ENCODE results near the gene SLC10A1.

GRCh38 chr14:69755784-69756183, 41.3 kb downstream of the SLC10A1 start:
- no peak for TF ChIP-seq POLR2A (IDR thresholded peaks at IDR 0.05; ENCODE audit: extremely low read depth, insufficient read length)
- TF ChIP-seq, protein P1, sequence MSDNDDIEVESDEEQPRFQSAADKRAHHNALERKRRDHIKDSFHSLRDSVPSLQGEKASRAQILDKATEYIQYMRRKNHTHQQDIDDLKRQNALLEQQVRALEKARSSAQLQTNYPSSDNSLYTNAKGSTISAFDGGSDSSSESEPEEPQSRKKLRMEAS (IDR thresholded peaks at IDR 0.05; ENCODE audit: low read depth, low read length) = no peak
- TF ChIP-seq, protein P2, sequence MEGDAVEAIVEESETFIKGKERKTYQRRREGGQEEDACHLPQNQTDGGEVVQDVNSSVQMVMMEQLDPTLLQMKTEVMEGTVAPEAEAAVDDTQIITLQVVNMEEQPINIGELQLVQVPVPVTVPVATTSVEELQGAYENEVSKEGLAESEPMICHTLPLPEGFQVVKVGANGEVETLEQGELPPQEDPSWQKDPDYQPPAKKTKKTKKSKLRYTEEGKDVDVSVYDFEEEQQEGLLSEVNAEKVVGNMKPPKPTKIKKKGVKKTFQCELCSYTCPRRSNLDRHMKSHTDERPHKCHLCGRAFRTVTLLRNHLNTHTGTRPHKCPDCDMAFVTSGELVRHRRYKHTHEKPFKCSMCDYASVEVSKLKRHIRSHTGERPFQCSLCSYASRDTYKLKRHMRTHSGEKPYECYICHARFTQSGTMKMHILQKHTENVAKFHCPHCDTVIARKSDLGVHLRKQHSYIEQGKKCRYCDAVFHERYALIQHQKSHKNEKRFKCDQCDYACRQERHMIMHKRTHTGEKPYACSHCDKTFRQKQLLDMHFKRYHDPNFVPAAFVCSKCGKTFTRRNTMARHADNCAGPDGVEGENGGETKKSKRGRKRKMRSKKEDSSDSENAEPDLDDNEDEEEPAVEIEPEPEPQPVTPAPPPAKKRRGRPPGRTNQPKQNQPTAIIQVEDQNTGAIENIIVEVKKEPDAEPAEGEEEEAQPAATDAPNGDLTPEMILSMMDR (IDR thresholded peaks at IDR 0.05; ENCODE audit: low read depth, low read length) = no peak
